ENCODE measurements around the gene EEF1A2. TPM values are rescaled to one million over a fixed set of nuclear protein-coding genes. Genes with fewer than 3 reads are reported as not detected.

Gene EEF1A2
- 1 to 10 TPM in 1 of 2 donors, under 1 TPM in 1; 0.14 to 3.1 TPM for total RNA-seq

- Mint-ChIP-seq H3K36me3 (peaks cover 1 to 2% of the 10 kb centered on the region in 2 donors), H3K27ac (no peak within 1 kb of the TSS), H3K9me3 (peaks cover 0 to under 1% of the 10 kb centered on the region in 2 donors)
- no peak for DNase-seq (ENCODE audit: low spot score in 2 of 2)
- peak in 1 of 2 donors; percentile 37 for ATAC-seq
These were observed at the start of gene EEF1A2 for GRCh38 chr20:63498960-63499337. EEF1A2 (minus strand) TSS chr20:63499083; CDS start chr20:63497763, 1,320 bp downstream.

GRCh38 chr20:63548542-63548941 is 49.7 kb upstream of the EEF1A2 start:
- H3K27ac Mint-ChIP-seq: no peak overlapping the region
- no peaks in the 10 kb centered on the region for H3K9me3 Mint-ChIP-seq
- ATAC-seq (no peak), DNase-seq (ENCODE audit: low spot score in 2 of 2) (no peak)
- no peaks in the 10 kb centered on the region for H3K36me3 Mint-ChIP-seq

DNA sequence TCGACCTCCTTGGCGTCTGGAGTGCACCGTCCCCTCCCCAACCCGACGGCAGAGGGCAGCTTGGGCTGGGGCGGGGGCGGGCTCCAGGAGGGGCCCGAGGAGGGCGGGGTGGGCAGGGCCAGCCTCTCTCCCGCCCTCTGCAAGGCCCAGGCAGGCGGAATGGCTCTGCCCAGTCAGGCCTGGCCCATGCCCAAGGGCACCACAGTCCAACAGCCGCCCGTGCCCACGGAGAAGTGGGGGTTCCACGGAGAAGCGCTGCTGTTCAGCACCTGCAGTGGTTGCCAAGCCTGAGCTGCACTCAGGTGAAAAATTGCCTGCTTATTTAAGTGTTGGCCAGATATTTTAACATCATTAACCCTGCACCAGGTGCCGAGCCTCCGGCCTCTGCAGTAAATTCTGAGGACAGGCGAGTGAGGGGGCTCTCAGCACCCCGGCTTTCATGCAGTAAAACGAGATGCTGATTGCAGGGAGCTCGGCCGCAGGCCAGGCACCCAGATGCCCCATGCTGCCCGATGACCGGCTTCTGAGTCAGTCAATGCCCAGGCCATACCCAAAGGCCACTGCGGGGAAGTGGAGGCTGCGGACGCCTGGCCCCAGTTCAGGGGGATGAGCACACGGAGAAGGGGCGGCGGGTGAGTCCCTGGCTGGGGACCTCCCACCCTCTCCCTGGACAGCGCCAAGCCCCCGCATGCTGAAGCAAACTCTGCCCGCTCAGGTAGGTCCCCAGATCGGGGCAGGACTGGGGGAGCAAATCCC is 49.0 kb upstream of the EEF1A2 start, which contains the start of gene SRMS:
TSS of gene SRMS (minus strand) at position 25 of the 756 bp plus-strand sequence. CDS start 286 bp downstream, outside the sequence.
- H3K27ac Mint-ChIP-seq: no peak within 1 kb of the TSS
- no peak for ATAC-seq
- no peaks in the 10 kb centered on the region for H3K36me3 Mint-ChIP-seq
- DNase-seq (ENCODE audit: low spot score in 2 of 2): no peak
- no peaks in the 10 kb centered on the region for H3K9me3 Mint-ChIP-seq

- no peak for ATAC-seq
These were observed 48.3 kb upstream of the EEF1A2 start for GRCh38 chr20:63546956-63547724.

DNA sequence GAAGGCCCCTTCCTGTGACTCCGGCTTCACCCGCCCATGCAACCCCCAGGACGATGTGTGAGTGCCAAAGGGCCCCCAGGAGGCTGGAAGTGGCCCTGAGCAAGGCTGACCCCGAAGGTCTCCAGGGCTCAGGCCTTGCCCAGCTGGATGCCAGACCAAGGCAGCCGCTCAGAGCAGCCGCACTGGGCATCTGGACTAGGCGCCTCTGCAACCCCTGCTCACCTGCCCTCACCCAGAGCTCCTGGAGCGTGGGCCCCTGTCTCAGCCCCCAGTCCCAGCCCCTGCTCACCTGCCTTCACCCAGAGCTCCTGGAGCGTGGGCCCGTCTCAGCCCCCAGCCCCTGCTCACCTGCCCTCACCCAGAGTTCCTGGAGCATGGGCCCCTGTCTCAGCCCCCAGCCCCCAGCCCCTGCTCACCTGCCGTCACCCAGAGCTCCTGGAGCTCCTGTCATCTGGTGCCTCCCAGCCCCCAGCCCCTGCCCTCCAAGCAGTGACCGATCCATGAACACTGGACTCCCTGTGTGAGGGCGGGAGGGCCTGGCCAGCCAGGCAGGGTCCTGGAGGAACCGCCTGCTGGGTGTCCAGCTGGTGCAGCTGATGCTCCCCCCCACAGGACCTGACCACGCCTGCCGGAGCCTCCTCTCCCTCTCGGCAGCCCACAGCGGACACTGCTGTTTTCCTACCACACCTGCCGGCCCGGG is 47.5 kb upstream of the EEF1A2 start:
- Mint-ChIP-seq H3K36me3 (no peaks in the 10 kb centered on the region), H3K9me3 (no peaks in the 10 kb centered on the region), H3K27ac (no peak overlapping the region)
- DNase-seq (ENCODE audit: low spot score in 2 of 2) (no peak), ATAC-seq (no peak)

More at GRCh38 chr20:63546956-63547724, 48.3 kb upstream of the EEF1A2 start:
- Mint-ChIP-seq H3K36me3 (no peaks in the 10 kb centered on the region), H3K27ac (no peak overlapping the region), H3K9me3 (no peaks in the 10 kb centered on the region)
- no peak for DNase-seq (ENCODE audit: low spot score in 2 of 2)

DNA sequence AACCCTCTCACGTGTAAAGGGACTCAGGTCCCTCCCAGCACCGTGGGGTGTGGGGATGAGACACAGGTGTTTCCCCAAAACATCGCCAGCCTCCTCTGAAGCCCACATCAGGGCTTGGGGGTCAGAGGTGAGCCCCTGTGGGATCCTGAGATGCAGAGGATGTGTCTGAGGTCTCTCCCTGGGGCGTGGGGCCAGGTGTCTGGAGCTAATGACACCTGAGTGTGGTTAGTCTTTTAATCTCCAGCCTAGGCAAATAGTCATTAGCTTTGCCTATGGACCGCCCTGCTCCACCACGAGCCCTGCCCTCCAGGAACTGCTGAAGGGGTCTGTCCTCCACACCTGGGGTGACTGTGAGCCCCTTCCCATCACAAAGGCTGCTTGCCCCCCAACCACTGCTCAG is 46.9 kb upstream of the EEF1A2 start:
- ATAC-seq (no peak), DNase-seq (ENCODE audit: low spot score in 2 of 2) (no peak)
- Mint-ChIP-seq H3K36me3 (no peaks in the 10 kb centered on the region), H3K27ac (no peak overlapping the region), H3K9me3 (no peaks in the 10 kb centered on the region)

GRCh38 chr20:63544958-63545516 is 46.2 kb upstream of the EEF1A2 start:
- H3K27ac Mint-ChIP-seq: no peak overlapping the region
- H3K36me3 Mint-ChIP-seq: no peaks in the 10 kb centered on the region
- H3K9me3 Mint-ChIP-seq: no peaks in the 10 kb centered on the region
- DNase-seq (ENCODE audit: low spot score in 2 of 2) (no peak), ATAC-seq (no peak)

GRCh38 chr20:63544241-63544957 is 45.5 kb upstream of the EEF1A2 start:
- ATAC-seq (no peak), DNase-seq (ENCODE audit: low spot score in 2 of 2) (no peak)
- no peak overlapping the region for H3K27ac Mint-ChIP-seq
- H3K36me3 Mint-ChIP-seq: no peaks in the 10 kb centered on the region
- H3K9me3 Mint-ChIP-seq: no peaks in the 10 kb centered on the region

DNA sequence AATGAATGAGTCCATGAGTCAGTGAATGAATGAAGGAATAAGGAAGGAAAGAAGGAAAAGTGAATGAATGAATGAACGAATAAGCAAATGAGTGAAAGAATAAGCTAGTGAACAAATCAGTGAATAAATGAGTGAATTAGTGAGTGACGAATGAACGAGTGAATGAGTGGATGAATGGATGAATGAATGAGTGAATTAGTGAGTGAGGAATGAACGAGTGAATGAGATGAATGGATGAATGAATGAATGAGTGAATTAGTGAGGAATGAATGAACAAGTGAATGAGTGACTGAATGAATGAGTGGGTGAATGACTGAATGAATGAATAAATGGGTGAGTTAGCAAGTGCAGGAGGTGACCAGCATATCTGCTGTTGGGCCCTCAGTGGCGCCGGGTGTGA is 44.9 kb upstream of the EEF1A2 start:
- no peaks in the 10 kb centered on the region for H3K9me3 Mint-ChIP-seq
- no peak overlapping the region for H3K27ac Mint-ChIP-seq
- DNase-seq (ENCODE audit: low spot score in 2 of 2) (no peak), ATAC-seq (no peak)
- H3K36me3 Mint-ChIP-seq: no peaks in the 10 kb centered on the region

GRCh38 chr20:63543131-63543530 is 44.2 kb upstream of the EEF1A2 start:
- DNase-seq (ENCODE audit: low spot score in 2 of 2): no peak
- Mint-ChIP-seq H3K9me3 (no peaks in the 10 kb centered on the region), H3K27ac (no peak overlapping the region), H3K36me3 (no peaks in the 10 kb centered on the region)
- no peak for ATAC-seq

DNA sequence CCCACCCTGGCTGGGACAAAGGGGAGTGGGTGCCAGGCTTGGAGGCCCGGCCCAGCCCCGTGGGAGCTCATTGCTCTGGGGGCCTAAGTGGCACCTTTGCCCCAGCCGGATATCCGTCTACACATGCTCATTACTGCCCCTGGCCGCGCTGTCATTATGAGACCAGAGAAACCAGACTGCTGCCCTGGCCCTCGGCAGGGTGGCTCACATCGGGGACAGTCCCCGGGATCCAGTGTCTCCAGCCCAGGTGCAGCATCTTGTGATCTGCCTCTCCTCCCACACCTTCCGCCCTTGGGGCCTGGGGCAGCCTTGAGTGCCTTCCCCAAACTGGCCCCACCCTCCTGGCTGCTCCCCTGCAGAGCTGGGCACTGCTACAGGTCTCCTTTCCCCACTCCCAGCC is 43.8 kb upstream of the EEF1A2 start:
- H3K36me3 Mint-ChIP-seq: no peaks in the 10 kb centered on the region
- DNase-seq (ENCODE audit: low spot score in 2 of 2): no peak
- no peak for ATAC-seq
- H3K27ac Mint-ChIP-seq: no peak overlapping the region
- H3K9me3 Mint-ChIP-seq: no peaks in the 10 kb centered on the region

DNA sequence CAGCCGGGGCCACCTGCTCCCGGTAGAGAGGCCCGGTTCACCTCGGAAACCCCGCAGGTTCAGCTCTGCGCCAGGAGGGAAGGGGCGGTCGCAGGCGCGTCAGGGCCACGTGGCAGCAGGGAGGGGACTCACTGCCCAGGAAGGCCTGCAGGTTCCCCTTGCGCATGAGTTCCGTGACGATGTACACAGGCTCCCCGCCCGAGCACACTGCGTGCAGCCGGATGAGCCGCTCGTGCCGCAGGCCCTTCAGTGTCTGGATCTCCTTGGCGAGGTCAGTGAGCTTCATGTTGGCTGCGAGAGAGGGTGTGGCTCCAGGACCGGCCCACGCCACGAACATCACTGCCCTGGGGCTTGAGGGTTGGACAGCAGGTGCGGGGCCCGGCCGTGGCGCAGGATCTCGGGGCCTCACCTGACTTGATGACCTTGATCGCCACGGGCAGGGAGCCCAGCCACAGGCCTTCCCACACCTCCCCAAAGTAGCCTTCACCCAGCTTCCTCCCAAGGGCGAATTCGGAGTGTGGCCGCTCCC is 43.2 kb upstream of the EEF1A2 start:
- ATAC-seq: no peak
- no peak for DNase-seq (ENCODE audit: low spot score in 2 of 2)
- Mint-ChIP-seq H3K27ac (no peak overlapping the region), H3K36me3 (no peaks in the 10 kb centered on the region), H3K9me3 (no peaks in the 10 kb centered on the region)

DNA sequence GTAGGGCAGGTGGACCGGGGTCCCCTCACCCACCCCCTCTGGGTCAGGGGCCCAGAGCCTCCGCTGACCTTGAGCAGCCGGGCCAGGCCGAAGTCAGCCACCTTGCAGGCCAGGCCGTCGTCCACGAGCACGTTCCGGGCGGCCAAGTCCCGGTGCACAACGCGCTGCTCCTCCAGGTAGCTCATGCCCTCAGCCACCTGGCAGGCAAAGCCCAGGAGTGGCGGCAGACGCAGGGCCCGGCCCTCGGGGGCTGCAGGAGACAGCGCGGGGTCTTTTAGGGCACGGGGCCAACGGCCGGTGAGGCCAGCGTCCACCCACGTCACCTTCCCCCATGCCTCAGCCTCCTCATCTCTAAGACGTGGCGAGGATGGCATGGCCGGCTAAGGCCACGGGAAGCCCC is 42.5 kb upstream of the EEF1A2 start:
- no peaks in the 10 kb centered on the region for H3K36me3 Mint-ChIP-seq
- DNase-seq (ENCODE audit: low spot score in 2 of 2) (no peak), ATAC-seq (no peak)
- no peaks in the 10 kb centered on the region for H3K9me3 Mint-ChIP-seq
- no peak overlapping the region for H3K27ac Mint-ChIP-seq

GRCh38 chr20:63540417-63541186 is 41.7 kb upstream of the EEF1A2 start:
- H3K36me3 Mint-ChIP-seq: no peaks in the 10 kb centered on the region
- DNase-seq (ENCODE audit: low spot score in 2 of 2): no peak
- no peaks in the 10 kb centered on the region for H3K9me3 Mint-ChIP-seq
- ATAC-seq: no peak
- no peak overlapping the region for H3K27ac Mint-ChIP-seq

All from activated naive CD4-positive, alpha-beta T cell treated with anti-CD3 and anti-CD28 coated beads, Interleukin-2, amount 50 U/mL, for 72 hours (primary cell).